GM12878 (cell line): ENCODE results near the gene ODR4. TPM values are rescaled to one million over a fixed set of nuclear protein-coding genes. Genes with fewer than 3 reads are reported as not detected.

Experiments
- BCL11A ChIP-seq: IDR thresholded peaks from 2 replicates; pipeline ENCODE4 v1.6.1; 2011; ENCODE audit warnings: low read depth, low read length
- CREM ChIP-seq: IDR thresholded peaks from 2 replicates; pipeline ENCODE4 v1.6.1; 2014; ENCODE audit warnings: antibody characterized with exemption, low read depth
- ESRRA ChIP-seq: IDR thresholded peaks from 2 replicates; pipeline ENCODE4 v1.6.1; 2012; ENCODE audit warnings: mild to moderate bottlenecking, low read length, improper control_type of control experiment
- MEF2B ChIP-seq: fragments of 450-650 bp; IDR thresholded peaks from 2 replicates; pipeline ENCODE4 v1.6.1; 2018; ENCODE audit warnings: mild to moderate bottlenecking, moderate library complexity; ENCODE audit not compliant: partially characterized antibody, poor library complexity, severe bottlenecking
- NFYB ChIP-seq: IDR thresholded peaks from 2 replicates; pipeline ENCODE4 v1.6.1; 2011; ENCODE audit warnings: low read depth, mild to moderate bottlenecking, low read length, improper control_type of control experiment, moderate library complexity; ENCODE audit not compliant: insufficient read depth
- PAX8 ChIP-seq: fragments of 450-650 bp; IDR thresholded peaks from 2 replicates; pipeline ENCODE4 v1.6.1; 2017; ENCODE audit warnings: mild to moderate bottlenecking, moderate library complexity
- POLR2AphosphoS5 ChIP-seq: IDR thresholded peaks from 2 replicates; pipeline ENCODE4 v1.6.1; 2011; ENCODE audit warnings: mild to moderate bottlenecking, low read length, inconsistent platforms
- RAD51 ChIP-seq: fragments of 450-650 bp; IDR thresholded peaks from 2 replicates; pipeline ENCODE4 v1.6.1; 2016; ENCODE audit warnings: moderate library complexity, mild to moderate bottlenecking, inconsistent platforms
- polyA plus RNA-seq, 11 experiments: library from polyadenylated mRNA; depleted of rRNA in 4 of 11; unstranded in 6 of 11; stranded (reverse) in 5 of 11; fragments of >200 nt; fragmentation: Nextera tagmentation in 4 of 11; fragmentation: Illumina TruSeq in 1 of 11; extraction: Ambion mirVana in 4 of 11; extraction: Trizol in 1 of 11; gene quantifications; 1 replicate in 1 of 11; 2 replicates in 10 of 11; pipeline versions ENCODE4 v1.2.1 to v1.2.3, GENCODE V29; 2011 to 2016; ENCODE audit warnings: inconsistent platforms in 2 of 11, missing spikeins in 2 of 11, low read depth in 1 of 11
- total RNA-seq, 4 experiments: library from RNA; depleted of rRNA in 3 of 4; stranded (reverse); fragments of >200 nt in 3 of 4; fragmentation: Illumina TruSeq in 1 of 4; extraction: Trizol in 1 of 4; gene quantifications; 2 replicates each; pipeline versions ENCODE4 v1.2.1 to v1.2.3, GENCODE V29; 2013 to 2021
- TF ChIP-seq, protein P1 (sequence below): fragments of 450-650 bp; IDR thresholded peaks from 2 replicates; pipeline ENCODE4 v1.6.1; 2018; ENCODE audit warnings: borderline replicate concordance, mild to moderate bottlenecking; ENCODE audit not compliant: partially characterized antibody
- TF ChIP-seq, protein P2 (sequence below): IDR thresholded peaks from 2 replicates; pipeline ENCODE4 v1.6.1; 2012; ENCODE audit warnings: improper control_type of control experiment, low read depth, low read length; ENCODE audit not compliant: insufficient replicate concordance
- TF ChIP-seq, protein P3 (sequence below): IDR thresholded peaks from 2 replicates; pipeline ENCODE4 v1.6.1; 2012; ENCODE audit warnings: low read length, inconsistent platforms

The ODR4 gene
- total and polyA plus RNA-seq, 10 of the 15 experiments (the other 5 are each of a cell fraction or from before 2014, with no cell fraction given): 10.4 to 19.4 (median 13.3) TPM

DNA sequence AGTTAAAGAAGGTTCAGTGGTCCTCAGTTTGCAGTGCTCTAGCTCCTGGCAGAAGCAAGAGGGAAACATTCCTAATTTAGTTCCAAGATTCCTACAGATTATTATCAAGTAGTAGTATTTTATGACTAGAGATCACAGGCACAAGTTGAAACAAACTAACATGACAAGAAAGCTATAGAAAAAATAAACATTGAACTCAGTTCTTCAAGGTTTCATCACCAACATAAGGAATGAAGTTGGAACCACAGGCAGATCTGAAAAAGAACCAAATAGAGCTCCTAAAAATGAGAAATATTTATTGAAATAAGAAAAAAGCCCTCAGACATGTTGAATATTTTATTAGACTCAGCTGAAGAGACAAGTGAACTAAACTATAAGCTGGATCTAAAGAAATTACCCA is 44.7 kb downstream of the ODR4 start (continued):
- TF ChIP-seq, protein P1, sequence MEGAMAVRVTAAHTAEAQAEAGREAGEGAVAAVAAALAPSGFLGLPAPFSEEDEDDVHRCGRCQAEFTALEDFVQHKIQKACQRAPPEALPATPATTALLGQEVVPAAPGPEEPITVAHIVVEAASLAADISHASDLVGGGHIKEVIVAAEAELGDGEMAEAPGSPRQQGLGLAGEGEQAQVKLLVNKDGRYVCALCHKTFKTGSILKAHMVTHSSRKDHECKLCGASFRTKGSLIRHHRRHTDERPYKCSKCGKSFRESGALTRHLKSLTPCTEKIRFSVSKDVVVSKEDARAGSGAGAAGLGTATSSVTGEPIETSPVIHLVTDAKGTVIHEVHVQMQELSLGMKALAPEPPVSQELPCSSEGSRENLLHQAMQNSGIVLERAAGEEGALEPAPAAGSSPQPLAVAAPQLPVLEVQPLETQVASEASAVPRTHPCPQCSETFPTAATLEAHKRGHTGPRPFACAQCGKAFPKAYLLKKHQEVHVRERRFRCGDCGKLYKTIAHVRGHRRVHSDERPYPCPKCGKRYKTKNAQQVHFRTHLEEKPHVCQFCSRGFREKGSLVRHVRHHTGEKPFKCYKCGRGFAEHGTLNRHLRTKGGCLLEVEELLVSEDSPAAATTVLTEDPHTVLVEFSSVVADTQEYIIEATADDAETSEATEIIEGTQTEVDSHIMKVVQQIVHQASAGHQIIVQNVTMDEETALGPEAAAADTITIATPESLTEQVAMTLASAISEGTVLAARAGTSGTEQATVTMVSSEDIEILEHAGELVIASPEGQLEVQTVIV: no peak
- TF ChIP-seq BCL11A (no peak), NFYB (no peak), RAD51 (no peak), POLR2AphosphoS5 (no peak), PAX8 (no peak), CREM (no peak), MEF2B (no peak), ESRRA (no peak)
- TF ChIP-seq, protein P2, sequence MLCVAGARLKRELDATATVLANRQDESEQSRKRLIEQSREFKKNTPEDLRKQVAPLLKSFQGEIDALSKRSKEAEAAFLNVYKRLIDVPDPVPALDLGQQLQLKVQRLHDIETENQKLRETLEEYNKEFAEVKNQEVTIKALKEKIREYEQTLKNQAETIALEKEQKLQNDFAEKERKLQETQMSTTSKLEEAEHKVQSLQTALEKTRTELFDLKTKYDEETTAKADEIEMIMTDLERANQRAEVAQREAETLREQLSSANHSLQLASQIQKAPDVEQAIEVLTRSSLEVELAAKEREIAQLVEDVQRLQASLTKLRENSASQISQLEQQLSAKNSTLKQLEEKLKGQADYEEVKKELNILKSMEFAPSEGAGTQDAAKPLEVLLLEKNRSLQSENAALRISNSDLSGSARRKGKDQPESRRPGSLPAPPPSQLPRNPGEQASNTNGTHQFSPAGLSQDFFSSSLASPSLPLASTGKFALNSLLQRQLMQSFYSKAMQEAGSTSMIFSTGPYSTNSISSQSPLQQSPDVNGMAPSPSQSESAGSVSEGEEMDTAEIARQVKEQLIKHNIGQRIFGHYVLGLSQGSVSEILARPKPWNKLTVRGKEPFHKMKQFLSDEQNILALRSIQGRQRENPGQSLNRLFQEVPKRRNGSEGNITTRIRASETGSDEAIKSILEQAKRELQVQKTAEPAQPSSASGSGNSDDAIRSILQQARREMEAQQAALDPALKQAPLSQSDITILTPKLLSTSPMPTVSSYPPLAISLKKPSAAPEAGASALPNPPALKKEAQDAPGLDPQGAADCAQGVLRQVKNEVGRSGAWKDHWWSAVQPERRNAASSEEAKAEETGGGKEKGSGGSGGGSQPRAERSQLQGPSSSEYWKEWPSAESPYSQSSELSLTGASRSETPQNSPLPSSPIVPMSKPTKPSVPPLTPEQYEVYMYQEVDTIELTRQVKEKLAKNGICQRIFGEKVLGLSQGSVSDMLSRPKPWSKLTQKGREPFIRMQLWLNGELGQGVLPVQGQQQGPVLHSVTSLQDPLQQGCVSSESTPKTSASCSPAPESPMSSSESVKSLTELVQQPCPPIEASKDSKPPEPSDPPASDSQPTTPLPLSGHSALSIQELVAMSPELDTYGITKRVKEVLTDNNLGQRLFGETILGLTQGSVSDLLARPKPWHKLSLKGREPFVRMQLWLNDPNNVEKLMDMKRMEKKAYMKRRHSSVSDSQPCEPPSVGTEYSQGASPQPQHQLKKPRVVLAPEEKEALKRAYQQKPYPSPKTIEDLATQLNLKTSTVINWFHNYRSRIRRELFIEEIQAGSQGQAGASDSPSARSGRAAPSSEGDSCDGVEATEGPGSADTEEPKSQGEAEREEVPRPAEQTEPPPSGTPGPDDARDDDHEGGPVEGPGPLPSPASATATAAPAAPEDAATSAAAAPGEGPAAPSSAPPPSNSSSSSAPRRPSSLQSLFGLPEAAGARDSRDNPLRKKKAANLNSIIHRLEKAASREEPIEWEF: no peak
- TF ChIP-seq, protein P3, sequence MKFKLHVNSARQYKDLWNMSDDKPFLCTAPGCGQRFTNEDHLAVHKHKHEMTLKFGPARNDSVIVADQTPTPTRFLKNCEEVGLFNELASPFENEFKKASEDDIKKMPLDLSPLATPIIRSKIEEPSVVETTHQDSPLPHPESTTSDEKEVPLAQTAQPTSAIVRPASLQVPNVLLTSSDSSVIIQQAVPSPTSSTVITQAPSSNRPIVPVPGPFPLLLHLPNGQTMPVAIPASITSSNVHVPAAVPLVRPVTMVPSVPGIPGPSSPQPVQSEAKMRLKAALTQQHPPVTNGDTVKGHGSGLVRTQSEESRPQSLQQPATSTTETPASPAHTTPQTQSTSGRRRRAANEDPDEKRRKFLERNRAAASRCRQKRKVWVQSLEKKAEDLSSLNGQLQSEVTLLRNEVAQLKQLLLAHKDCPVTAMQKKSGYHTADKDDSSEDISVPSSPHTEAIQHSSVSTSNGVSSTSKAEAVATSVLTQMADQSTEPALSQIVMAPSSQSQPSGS: no peak
